Osteoblast (primary cell): ENCODE results near the gene BHLHE23. TPM values are rescaled to one million over a fixed set of nuclear protein-coding genes. Genes with fewer than 3 reads are reported as not detected.

Experiments used
- DNase-seq: peaks from one replicate; pipeline ENCODE4 v3.0.0; 2011; ENCODE audit warnings: low spot score, mixed read lengths; ENCODE audit not compliant: insufficient read length; ENCODE audit errors: missing footprints
- H2AFZ ChIP-seq: 2 replicates; pipeline ENCODE4 v1.6.0; 2011; ENCODE audit warnings: mild to moderate bottlenecking, low read length
- H3K27ac ChIP-seq: 2 replicates; pipeline ENCODE4 v1.5.1; 2011; ENCODE audit warnings: mild to moderate bottlenecking, low read depth, low read length, moderate library complexity
- H3K27me3 ChIP-seq: 2 replicates; pipeline ENCODE4 v1.6.0; 2012; ENCODE audit warnings: mild to moderate bottlenecking, control low read depth, inconsistent platforms, low read length, moderate library complexity; ENCODE audit not compliant: insufficient read depth
- H3K36me3 ChIP-seq: 2 replicates; pipeline ENCODE4 v1.5.1; 2011; ENCODE audit warnings: mild to moderate bottlenecking, low read length, control low read depth, moderate library complexity; ENCODE audit not compliant: insufficient read depth
- H3K4me1 ChIP-seq: 2 replicates; pipeline ENCODE4 v1.5.1; 2011; ENCODE audit warnings: mild to moderate bottlenecking, low read length, control low read depth, moderate library complexity; ENCODE audit not compliant: insufficient read depth
- H3K4me2 ChIP-seq: 2 replicates; pipeline ENCODE4 v1.6.0; 2011; ENCODE audit warnings: mild to moderate bottlenecking, low read length; ENCODE audit not compliant: insufficient read depth
- H3K4me3 ChIP-seq: fragments of 200-600 bp; sonication (generic); 3 replicates; pipeline ENCODE4 v1.5.1; 2012; ENCODE audit warnings: mild to moderate bottlenecking, low read length, inconsistent platforms; ENCODE audit not compliant: insufficient read depth
- H3K79me2 ChIP-seq: 2 replicates; pipeline ENCODE4 v1.6.0; 2012; ENCODE audit warnings: mild to moderate bottlenecking, low read length, control low read depth, inconsistent platforms; ENCODE audit not compliant: insufficient read depth
- H3K9me3 ChIP-seq: 2 replicates; pipeline ENCODE4 v1.5.1; 2011; ENCODE audit warnings: low read depth, low read length, control low read depth
- H4K20me1 ChIP-seq: 2 replicates; pipeline ENCODE4 v1.6.0; 2012; ENCODE audit warnings: mild to moderate bottlenecking, low read length, control low read depth; ENCODE audit not compliant: insufficient read depth
- CTCF ChIP-seq: IDR thresholded peaks from 2 replicates; pipeline ENCODE4 v1.5.1; 2011; ENCODE audit warnings: mild to moderate bottlenecking, low read depth, low read length, moderate library complexity; ENCODE audit errors: extremely low read depth
- total RNA-seq: library from RNA; depleted of rRNA; stranded (reverse); fragments of >200 nt; gene quantifications from 2 replicates; pipeline ENCODE4 v1.2.3, GENCODE V29; 2012

BHLHE23 gene
- total RNA-seq, 1 donor = not detected

- Histone ChIP-seq H2AFZ (no peak overlapping the region), H3K9me3 (peaks cover 3% of the 10 kb centered on the region), H3K4me1 (no peaks in the 10 kb centered on the region), H3K4me2 (no peak overlapping the region), H3K27me3 (peaks cover 66% of the 10 kb centered on the region), H3K36me3 (no peaks in the 10 kb centered on the region), H3K79me2 (no peaks in the 10 kb centered on the region), H3K27ac (no peak overlapping the region), H3K4me3 (no peak overlapping the region), H4K20me1 (no peaks in the 10 kb centered on the region)
- TF ChIP-seq CTCF = no peak
- DNase-seq = no peak
Observed at GRCh38 chr20:63017076-63017825, 10.5 kb upstream of the BHLHE23 start.

DNA sequence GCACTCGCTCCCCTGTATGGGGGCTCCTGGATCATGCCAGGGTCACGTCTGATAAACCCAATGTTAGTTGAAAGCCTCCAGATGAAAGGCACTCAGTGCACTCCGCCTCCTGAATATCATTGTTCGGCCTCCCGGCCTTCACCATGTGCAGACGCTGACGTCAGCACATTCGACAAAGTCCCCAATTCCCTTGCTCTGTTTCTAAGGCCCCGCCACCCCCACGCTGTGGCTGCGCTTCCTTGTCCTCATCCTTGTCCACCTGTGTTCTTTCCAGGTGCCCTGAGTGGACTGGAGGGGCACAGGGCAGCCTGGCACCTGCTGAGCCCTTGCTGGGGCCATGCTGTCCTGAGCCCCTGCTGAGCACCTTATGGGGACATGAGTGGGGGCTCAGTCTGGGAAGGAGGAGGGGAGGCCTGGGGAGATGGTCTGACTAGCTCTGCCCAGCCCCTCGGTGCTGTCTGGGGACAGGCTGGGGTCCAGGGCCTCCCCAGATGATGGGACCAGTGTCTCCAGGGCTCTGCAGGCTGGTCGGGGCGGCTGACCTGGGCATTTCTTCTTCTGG is 9.8 kb upstream of the BHLHE23 start:
- no peak overlapping the region for H3K4me2 ChIP-seq
- no peaks in the 10 kb centered on the region for H4K20me1 ChIP-seq
- DNase-seq = no peak
- no peak overlapping the region for H3K4me3 ChIP-seq
- no peak for TF ChIP-seq CTCF
- no peaks in the 10 kb centered on the region for H3K4me1 ChIP-seq
- no peaks in the 10 kb centered on the region for H3K79me2 ChIP-seq
- H3K27me3 ChIP-seq = peaks cover 65% of the 10 kb centered on the region
- H3K9me3 ChIP-seq = peaks cover 3% of the 10 kb centered on the region
- no peak overlapping the region for H3K27ac ChIP-seq
- H3K36me3 ChIP-seq = no peaks in the 10 kb centered on the region
- H2AFZ ChIP-seq = no peak overlapping the region

- Histone ChIP-seq H3K9me3 (peaks cover 3% of the 10 kb centered on the region), H2AFZ (no peak overlapping the region), H3K79me2 (no peaks in the 10 kb centered on the region), H3K4me2 (no peak overlapping the region), H3K27ac (no peak overlapping the region), H4K20me1 (no peaks in the 10 kb centered on the region), H3K27me3 (peaks cover 67% of the 10 kb centered on the region), H3K4me1 (no peaks in the 10 kb centered on the region), H3K36me3 (no peaks in the 10 kb centered on the region), H3K4me3 (no peak overlapping the region)
- no peak for TF ChIP-seq CTCF
- DNase-seq = no peak
Observed at GRCh38 chr20:63015662-63016361, 9.0 kb upstream of the BHLHE23 start.

DNA sequence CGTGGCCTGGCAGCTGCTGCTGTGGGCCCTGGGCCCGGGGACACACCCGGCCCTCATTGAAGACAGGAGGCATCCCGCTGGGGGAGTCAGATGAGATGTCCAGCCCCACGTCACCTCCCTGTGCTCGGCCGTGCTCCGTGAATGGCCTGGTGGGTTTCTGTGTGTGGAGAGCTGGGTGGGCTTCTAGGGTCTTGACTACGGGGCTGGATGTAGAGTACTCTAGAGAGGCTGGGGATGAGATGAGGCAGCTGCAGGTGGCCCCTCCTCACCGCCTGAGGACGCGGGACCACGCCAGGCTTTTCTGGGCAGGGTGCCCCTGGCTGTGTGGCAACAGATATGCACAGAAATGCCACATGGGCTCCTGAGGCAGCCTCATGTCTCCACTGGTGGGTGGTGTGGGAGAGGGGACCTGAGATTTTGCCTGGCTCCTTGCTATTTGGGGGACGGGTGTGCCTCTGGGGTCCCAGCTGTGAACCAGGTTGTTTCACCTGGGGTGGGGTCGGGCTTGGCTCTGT is 8.4 kb upstream of the BHLHE23 start:
- no peaks in the 10 kb centered on the region for H3K4me1 ChIP-seq
- DNase-seq = no peak
- no peak overlapping the region for H3K4me2 ChIP-seq
- H3K36me3 ChIP-seq = no peaks in the 10 kb centered on the region
- H3K27me3 ChIP-seq = peaks cover 66% of the 10 kb centered on the region
- no peak for TF ChIP-seq CTCF
- no peak overlapping the region for H2AFZ ChIP-seq
- H3K79me2 ChIP-seq = no peaks in the 10 kb centered on the region
- no peak overlapping the region for H3K27ac ChIP-seq
- no peaks in the 10 kb centered on the region for H4K20me1 ChIP-seq
- H3K4me3 ChIP-seq = no peak overlapping the region
- peaks cover 3% of the 10 kb centered on the region for H3K9me3 ChIP-seq
